Common myeloid progenitor, CD34-positive (primary cell): ENCODE results near the gene LAD1.

Experiments used
- CTCF ChIA-PET: fragments of 350-600 bp; sonication (Branson Sonifier 250); formaldehyde crosslinking; loops from one replicate; lab custom pipeline; 2021; ENCODE audit warnings: antibody characterized with exemption; lab: Charles Lee
- POLR2A ChIA-PET: fragments of 350-600 bp; sonication (Branson Sonifier 250); formaldehyde crosslinking; loops from one replicate; lab custom pipeline; 2021; ENCODE audit warnings: antibody characterized with exemption; lab: Charles Lee
- DNase-seq, 3 donors: peaks; one replicate each; pipeline versions ENCODE4 v3.0.0 to v3.0.0-alpha.2; 2013
- H3K27ac ChIP-seq, 2 experiments: 1 replicate in 1 of 2; 2 replicates in 1 of 2; pipeline ENCODE4 v1.7.0; 2013; ENCODE audit warnings: inconsistent platforms in 2 of 2, low read length in 2 of 2, mild to moderate bottlenecking in 2 of 2, low read depth in 1 of 2, moderate library complexity in 1 of 2; ENCODE audit not compliant: severe bottlenecking in 2 of 2, insufficient read depth in 1 of 2, poor library complexity in 1 of 2
- H3K27me3 ChIP-seq, 5 experiments: replicated peaks in 2 of 5; 1 replicate in 3 of 5; 2 replicates in 2 of 5; pipeline versions ENCODE4 v1.6.1 to v1.7.0; 2013; ENCODE audit warnings: low read length in 4 of 5, mild to moderate bottlenecking in 2 of 5, moderate library complexity in 2 of 5, inconsistent platforms in 1 of 5; ENCODE audit not compliant: insufficient read depth in 5 of 5, control insufficient read depth in 4 of 5
- H3K36me3 ChIP-seq, 4 experiments: 1 replicate in 2 of 4; 2 replicates in 2 of 4; pipeline versions ENCODE4 v1.6.1 to v1.7.0; 2013; ENCODE audit warnings: low read length in 3 of 4, control low read depth in 1 of 4, mild to moderate bottlenecking in 1 of 4; ENCODE audit not compliant: control insufficient read depth in 4 of 4, insufficient read depth in 4 of 4
- H3K4me1 ChIP-seq, 4 experiments: 1 replicate in 3 of 4; 2 replicates in 1 of 4; pipeline versions ENCODE4 v1.6.1 to v1.7.1; 2013; ENCODE audit warnings: low read length in 3 of 4, mild to moderate bottlenecking in 3 of 4, control low read depth in 1 of 4, inconsistent platforms in 1 of 4, moderate library complexity in 1 of 4; ENCODE audit not compliant: control insufficient read depth in 4 of 4, insufficient read depth in 4 of 4; ENCODE audit errors: control extremely low read depth in 1 of 4
- H3K4me3 ChIP-seq, 7 experiments: 1 replicate in 4 of 7; 2 replicates in 3 of 7; pipeline versions ENCODE4 v1.5.1 to v1.7.0; 2013; ENCODE audit warnings: mild to moderate bottlenecking in 7 of 7, low read length in 6 of 7, moderate library complexity in 6 of 7, inconsistent platforms in 2 of 7, low read depth in 2 of 7, control low read depth in 1 of 7; ENCODE audit not compliant: insufficient read depth in 4 of 7, control insufficient read depth in 1 of 7; ENCODE audit errors: extremely low read depth in 1 of 7
- H3K9me3 ChIP-seq, 5 experiments: 1 replicate in 4 of 5; 2 replicates in 1 of 5; pipeline versions ENCODE4 v1.6.1 to v1.7.1; 2013; ENCODE audit warnings: low read length in 4 of 5, mild to moderate bottlenecking in 2 of 5, inconsistent platforms in 1 of 5, low read depth in 1 of 5, moderate library complexity in 1 of 5; ENCODE audit not compliant: control insufficient read depth in 4 of 5, insufficient read depth in 2 of 5; ENCODE audit errors: control extremely low read depth in 1 of 5
- WGBS: methylation state at CpG from one replicate; pipeline ENCODE4 v1.1.5; 2013; ENCODE audit not compliant: insufficient coverage; 5-methylcytosine and 5-hydroxymethylcytosine counted together

The LAD1 gene

GRCh38 chr1:201360486-201360885 is 38.6 kb downstream of the LAD1 start:
- Histone ChIP-seq H3K9me3 (no peaks in the 10 kb centered on the region), H3K27ac (no peak overlapping the region), H3K4me3 (no peak overlapping the region), H3K27me3 (peaks cover 0 to 28% (median 8%) of the 10 kb centered on the region in 5 experiments), H3K36me3 (no peaks in the 10 kb centered on the region), H3K4me1 (no peaks in the 10 kb centered on the region)
- ChIA-PET CTCF (interaction anchor here (0.9 to 6.4 kb wide), 14 partner anchors 12 to 409 kb away, joined by 3 to 87 read pairs (median 4); no protein-coding TSS in a partner anchor), POLR2A (no interaction called here)
- DNase-seq, result no peak
- WGBS, result 94% methylated on average over 7 of the region's 7 CpGs

DNA sequence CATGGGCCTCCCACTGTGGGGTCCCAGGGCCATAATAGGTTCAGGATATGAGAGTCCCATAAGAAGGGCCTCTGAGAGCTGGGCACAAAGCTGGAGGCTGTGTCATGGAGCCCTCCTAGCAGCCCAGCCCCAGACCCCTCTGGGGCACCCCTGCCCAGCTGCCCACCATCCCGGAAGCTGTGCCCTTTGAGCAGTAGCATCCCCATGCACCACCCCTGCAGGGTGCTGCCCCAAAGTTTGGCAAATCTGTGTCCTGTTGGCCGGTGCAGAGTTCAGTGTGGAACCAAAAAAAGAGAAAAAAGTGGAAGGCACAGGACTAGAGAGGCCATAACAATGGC is 39.3 kb downstream of the LAD1 start:
- no peak for DNase-seq
- 100% methylated on average over 1 of the region's 2 CpGs for WGBS
- Histone ChIP-seq H3K4me1 (no peaks in the 10 kb centered on the region), H3K36me3 (no peaks in the 10 kb centered on the region), H3K9me3 (no peaks in the 10 kb centered on the region), H3K27ac (no peak overlapping the region), H3K27me3 (peaks cover 0 to 28% (median 8%) of the 10 kb centered on the region in 5 experiments), H3K4me3 (no peak overlapping the region)
- POLR2A ChIA-PET, result no interaction called here
- CTCF ChIA-PET, result interaction anchor here (0.9 to 6.4 kb wide), 6 partner anchors 12 to 111 kb away, joined by 3 to 87 read pairs (median 6); partner anchors contain the start of gene TNNT2

- no peaks in the 10 kb centered on the region for H3K9me3 ChIP-seq
- DNase-seq, result no peak
- H3K36me3 ChIP-seq, result no peaks in the 10 kb centered on the region
- peaks cover 0 to 26% (median 7%) of the 10 kb centered on the region in 5 experiments for H3K27me3 ChIP-seq
- H3K4me3 ChIP-seq, result no peak overlapping the region
- no peak overlapping the region for H3K27ac ChIP-seq
- no peaks in the 10 kb centered on the region for H3K4me1 ChIP-seq
- ChIA-PET CTCF (interaction anchor here (0.9 to 6.4 kb wide), 6 partner anchors 11 to 111 kb away, joined by 3 to 87 read pairs (median 6); partner anchors contain the start of gene TNNT2), POLR2A (no interaction called here)
- WGBS, result 85% methylated on average over 14 of the region's 18 CpGs
These were observed 39.9 kb downstream of the LAD1 start for GRCh38 chr1:201359031-201359872.

- Histone ChIP-seq H3K4me1 (no peaks in the 10 kb centered on the region), H3K27me3 (peaks cover 0 to 25% (median 7%) of the 10 kb centered on the region in 5 experiments), H3K4me3 (no peak overlapping the region), H3K9me3 (no peaks in the 10 kb centered on the region), H3K27ac (no peak overlapping the region), H3K36me3 (no peaks in the 10 kb centered on the region)
- POLR2A ChIA-PET, result no interaction called here
- CTCF ChIA-PET, result interaction anchor here (1.2 to 6.4 kb wide), 4 partner anchors 11 to 110 kb away, joined by 5 to 87 read pairs (median 8); no protein-coding TSS in a partner anchor
- WGBS, result 100% methylated on average over 3 of the region's 4 CpGs
- DNase-seq, result no peak
These were observed 40.5 kb downstream of the LAD1 start for GRCh38 chr1:201358596-201358995.

GRCh38 chr1:201357636-201358348 is 41.3 kb downstream of the LAD1 start:
- WGBS, result 73% methylated on average over 5 of the region's 10 CpGs
- no peak for DNase-seq
- H3K9me3 ChIP-seq, result no peaks in the 10 kb centered on the region
- H3K4me1 ChIP-seq, result no peaks in the 10 kb centered on the region
- H3K4me3 ChIP-seq, result no peak overlapping the region
- no peaks in the 10 kb centered on the region for H3K36me3 ChIP-seq
- CTCF ChIA-PET, result interaction anchor here (1.0 to 2.0 kb wide), 2 partner anchors 24 to 109 kb away, joined by 3 to 6 read pairs; no protein-coding TSS in a partner anchor
- no peak overlapping the region for H3K27ac ChIP-seq
- peaks cover 0 to 21% (median 7%) of the 10 kb centered on the region in 5 experiments for H3K27me3 ChIP-seq
- POLR2A ChIA-PET, result no interaction called here

- Histone ChIP-seq H3K4me3 (no peak overlapping the region), H3K36me3 (no peaks in the 10 kb centered on the region), H3K4me1 (no peaks in the 10 kb centered on the region), H3K9me3 (no peaks in the 10 kb centered on the region), H3K27me3 (peaks cover 0 to 17% (median 5%) of the 10 kb centered on the region in 5 experiments), H3K27ac (no peak overlapping the region)
- no peak for DNase-seq
- CTCF ChIA-PET, result interaction anchor here (1.0 kb wide), 1 partner anchor 24 kb away, joined by 3 read pairs; no protein-coding TSS in a partner anchor
- POLR2A ChIA-PET, result no interaction called here
- 92% methylated on average over 8 of the region's 8 CpGs for WGBS
These were observed 41.9 kb downstream of the LAD1 start for GRCh38 chr1:201357211-201357610.
